Spinal cord (tissue), 10 donors: Measurements from ENCODE around the gene ZNF835. TPM values are rescaled to one million over a fixed set of nuclear protein-coding genes. Genes with fewer than 3 reads are reported as not detected.

ENCODE experiments used
- DNase-seq, 6 donors: peaks; one replicate each; pipeline versions ENCODE4 v3.0.0 to v3.0.0-alpha.2; 2013 to 2015; ENCODE audit warnings: low spot score in 6 of 6, low read depth in 4 of 6
- H3K27ac ChIP-seq: one replicate; pipeline ENCODE4 v1.5.1; 2013; ENCODE audit warnings: low read depth, low read length, control low read depth
- H3K27me3 ChIP-seq: one replicate; pipeline ENCODE4 v1.6.1; 2013; ENCODE audit warnings: low read length; ENCODE audit not compliant: control insufficient read depth, insufficient read depth
- H3K36me3 ChIP-seq: one replicate; pipeline ENCODE4 v1.6.1; 2013; ENCODE audit warnings: low read length; ENCODE audit not compliant: control insufficient read depth, insufficient read depth
- H3K4me1 ChIP-seq: one replicate; pipeline ENCODE4 v1.6.1; 2013; ENCODE audit warnings: low read length; ENCODE audit not compliant: control insufficient read depth, insufficient read depth
- H3K4me3 ChIP-seq: one replicate; pipeline ENCODE4 v1.5.1; 2013; ENCODE audit warnings: low read depth, low read length, control low read depth
- H3K9me3 ChIP-seq: one replicate; pipeline ENCODE4 v1.6.1; 2013; ENCODE audit warnings: low read length; ENCODE audit not compliant: control insufficient read depth, insufficient read depth
- WGBS: methylation state at CpG from one replicate; pipeline ENCODE4 v1.1.5; 2013; ENCODE audit warnings: missing lambda C conversion rate; ENCODE audit not compliant: insufficient coverage; 5-methylcytosine and 5-hydroxymethylcytosine counted together
- polyA plus RNA-seq, 2 donors: library from polyadenylated mRNA; unstranded; fragments of 120-200 nt; gene quantifications; one replicate each; pipeline ENCODE4 v1.2.1, GENCODE V29; 2013; ENCODE audit not compliant: insufficient read length in 2 of 2
- total RNA-seq, 2 donors: library from RNA; depleted of rRNA in 1 of 2; stranded (reverse); fragments of 120-200 nt in 1 of 2; fragments of >200 nt in 1 of 2; gene quantifications; one replicate each; pipeline versions ENCODE4 v1.2.3 to v1.2.4, GENCODE V29; 2013 to 2014
- donor health status: healthy.

Gene ZNF835
- total and polyA plus RNA-seq, 4 donors = 4.1 to 10.3 (median 5.9) TPM

DNA sequence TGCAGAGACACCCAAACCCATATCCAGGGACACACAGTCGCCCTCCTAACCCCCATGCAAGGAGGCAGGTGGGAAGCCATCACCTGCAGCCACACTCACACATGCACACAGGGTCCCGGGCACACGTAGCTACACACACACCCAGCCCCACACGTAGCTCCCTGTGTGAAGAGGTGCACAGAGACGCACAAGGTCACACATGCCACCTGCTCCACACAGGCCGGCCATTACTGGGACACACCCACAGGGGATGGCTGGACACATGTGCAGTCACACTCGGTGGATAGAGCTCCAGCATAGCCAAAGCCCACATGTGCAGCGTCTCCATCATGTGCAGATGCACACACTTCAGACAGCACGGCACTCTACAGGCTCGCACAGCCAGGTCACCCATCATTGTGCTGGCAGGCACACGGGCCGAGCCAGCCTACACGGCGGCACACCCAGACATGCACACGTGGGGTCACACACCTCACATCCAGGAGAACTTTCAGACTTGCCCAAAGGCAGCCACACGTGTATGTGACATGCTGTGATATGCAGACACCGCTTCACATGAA lies 1.1 kb downstream of the ZNF835 start:
- WGBS = 73% methylated on average over 15 of the region's 17 CpGs
- peaks cover 7% of the 10 kb centered on the region for H3K36me3 ChIP-seq

DNA sequence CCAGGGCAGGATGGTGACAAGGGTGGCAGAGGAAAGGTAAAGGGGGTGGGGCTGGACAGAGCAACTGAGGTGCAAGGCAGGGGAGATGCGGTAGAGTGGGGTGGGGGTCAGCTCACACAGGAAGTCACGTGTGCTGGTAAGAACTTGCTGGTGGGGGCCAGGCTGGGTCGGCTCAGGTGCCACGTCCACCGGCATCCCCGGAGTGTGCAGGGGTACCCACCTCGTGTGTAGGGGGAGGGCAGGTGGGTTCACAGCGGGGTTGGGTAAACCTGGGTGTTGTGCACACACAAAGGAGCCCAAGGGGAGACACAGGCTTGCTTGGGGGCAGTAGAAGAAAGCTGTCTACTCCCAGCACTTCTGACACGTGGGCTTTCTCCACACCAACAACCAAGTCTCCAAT lies 2.9 kb downstream of the ZNF835 start:
- Histone ChIP-seq H3K27me3 (no peaks in the 10 kb centered on the region), H3K4me1 (peaks cover 28% of the 10 kb centered on the region), H3K36me3 (peaks cover 24% of the 10 kb centered on the region), H3K4me3 (no peak overlapping the region), H3K9me3 (no peaks in the 10 kb centered on the region), H3K27ac (no peak overlapping the region)
- WGBS = 76% methylated on average over 5 of the region's 9 CpGs
- no peak for DNase-seq

More for the DNA sequence above, 1.1 kb downstream of the ZNF835 start:
- H3K4me1 ChIP-seq = peaks cover 29% of the 10 kb centered on the region
- no peaks in the 10 kb centered on the region for H3K27me3 ChIP-seq
- no peaks in the 10 kb centered on the region for H3K9me3 ChIP-seq
- DNase-seq = no peak
- no peak overlapping the region for H3K4me3 ChIP-seq
- H3K27ac ChIP-seq = no peak overlapping the region

DNA sequence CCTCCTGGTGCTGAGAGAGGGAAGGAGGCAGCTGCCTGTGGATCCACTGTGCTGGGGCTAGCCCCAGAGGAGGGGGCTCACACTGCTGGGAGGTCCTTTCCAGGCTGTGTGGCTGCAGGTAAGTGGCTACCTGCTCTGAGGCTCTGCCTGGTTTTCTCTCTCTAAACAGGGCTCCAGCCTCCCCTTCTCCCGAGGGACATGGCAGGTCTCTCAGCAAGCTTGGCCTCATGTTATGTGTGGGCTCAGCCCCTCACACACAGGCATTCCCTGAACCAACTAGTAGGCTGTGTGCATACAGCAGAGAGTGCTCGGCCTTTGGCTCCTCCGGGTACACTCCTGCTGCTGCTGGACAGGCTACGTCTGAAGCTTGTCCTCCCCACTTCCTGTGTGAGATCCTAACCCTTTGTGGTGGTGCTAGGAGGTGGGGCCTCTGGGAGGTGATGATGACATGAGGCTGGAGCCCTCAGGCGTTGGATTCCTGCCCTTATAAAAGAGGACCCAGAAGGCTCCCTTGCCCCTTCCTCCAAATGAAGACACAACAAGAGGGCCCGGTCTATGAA lies 4.2 kb downstream of the ZNF835 start:
- H3K4me3 ChIP-seq = no peak overlapping the region
- H3K27me3 ChIP-seq = no peaks in the 10 kb centered on the region
- H3K9me3 ChIP-seq = no peaks in the 10 kb centered on the region
- H3K36me3 ChIP-seq = peaks cover 32% of the 10 kb centered on the region
- H3K27ac ChIP-seq = no peak overlapping the region
- H3K4me1 ChIP-seq = peaks cover 24% of the 10 kb centered on the region
- 86% methylated on average over 2 of the region's 6 CpGs for WGBS
- DNase-seq = no peak

DNA sequence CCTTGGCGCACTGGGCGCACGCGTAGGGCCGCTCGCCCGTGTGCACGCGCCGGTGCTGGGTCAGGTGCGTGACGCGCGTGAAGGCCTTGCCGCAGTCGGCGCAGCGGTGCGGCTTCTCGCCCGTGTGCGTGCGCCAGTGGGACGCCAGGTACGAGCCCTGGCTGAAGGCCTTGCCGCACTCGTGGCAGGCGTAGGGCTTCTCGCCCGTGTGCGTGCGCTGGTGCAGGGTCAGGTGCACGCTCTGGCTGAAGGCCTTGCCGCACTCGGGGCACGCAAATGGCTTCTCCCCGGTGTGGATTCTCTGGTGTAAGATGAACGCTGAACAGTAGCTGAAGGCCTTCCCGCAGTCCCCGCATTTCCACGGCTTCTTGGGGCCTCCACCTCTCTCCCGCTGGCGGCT lies 7.0 kb downstream of the ZNF835 start:
- Histone ChIP-seq H3K36me3 (peaks cover 38% of the 10 kb centered on the region), H3K9me3 (no peaks in the 10 kb centered on the region), H3K27ac (no peak overlapping the region), H3K4me3 (no peak overlapping the region), H3K27me3 (no peaks in the 10 kb centered on the region), H3K4me1 (peaks cover 14% of the 10 kb centered on the region)
- no peak for DNase-seq
- WGBS = 84% methylated on average over 43 of the region's 43 CpGs

DNA sequence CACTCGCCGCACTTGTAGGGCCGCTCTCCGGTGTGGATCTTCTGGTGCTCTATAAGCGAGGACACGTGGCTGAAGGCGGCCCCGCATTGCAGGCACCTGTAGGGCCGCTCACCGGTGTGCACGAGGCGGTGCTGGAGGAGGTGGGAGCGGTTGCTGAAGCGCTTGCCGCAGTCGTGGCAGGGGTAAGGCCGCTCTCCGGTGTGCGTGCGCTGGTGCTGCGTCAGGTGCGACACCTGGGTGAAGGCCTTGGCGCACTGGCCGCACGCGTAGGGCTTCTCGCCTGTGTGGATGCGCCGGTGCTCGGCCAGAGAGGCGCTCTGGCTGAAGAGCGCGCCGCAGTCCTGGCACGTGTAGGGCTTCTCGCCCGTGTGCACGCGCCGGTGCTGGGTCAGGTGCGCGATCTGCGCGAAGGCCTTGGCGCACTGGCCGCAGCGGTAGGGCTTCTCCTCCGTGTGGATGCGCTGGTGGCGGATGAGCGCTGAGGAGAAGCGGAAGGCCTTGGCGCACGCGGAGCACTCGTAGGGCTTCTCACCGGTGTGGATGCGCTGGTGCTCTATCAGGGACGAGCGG lies 7.5 kb downstream of the ZNF835 start:
- WGBS = 74% methylated on average over 60 of the region's 60 CpGs

DNA sequence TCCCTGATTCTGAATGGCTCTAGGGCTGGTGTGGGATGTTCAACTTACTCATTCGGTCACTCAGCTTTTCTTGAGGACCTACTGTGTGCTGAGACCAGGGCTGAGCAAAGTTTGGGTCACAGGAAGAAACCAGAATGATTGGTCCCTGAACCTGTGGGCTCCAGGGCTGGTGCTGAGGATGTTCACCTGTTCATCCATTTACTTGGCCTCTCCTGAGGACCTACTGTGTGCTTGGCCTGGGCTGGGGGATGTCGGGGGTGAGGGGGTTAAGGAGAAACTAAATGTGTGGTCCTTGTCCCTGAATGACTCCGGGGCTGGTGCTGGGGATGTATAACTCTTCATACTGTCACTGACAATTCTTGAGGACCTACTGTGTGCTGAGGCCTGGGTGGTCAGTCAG lies 10.3 kb downstream of the ZNF835 start:
- H3K36me3 ChIP-seq = peaks cover 32% of the 10 kb centered on the region
- no peaks in the 10 kb centered on the region for H3K9me3 ChIP-seq
- H3K27ac ChIP-seq = no peak overlapping the region
- peaks cover 9% of the 10 kb centered on the region for H3K4me1 ChIP-seq
- DNase-seq = no peak
- H3K27me3 ChIP-seq = no peaks in the 10 kb centered on the region
- 88% methylated on average over 2 of the region's 3 CpGs for WGBS
- no peak overlapping the region for H3K4me3 ChIP-seq

More for the DNA sequence above, 7.5 kb downstream of the ZNF835 start:
- peaks cover 12% of the 10 kb centered on the region for H3K4me1 ChIP-seq
- no peak for DNase-seq
- H3K27me3 ChIP-seq = no peaks in the 10 kb centered on the region
- no peaks in the 10 kb centered on the region for H3K9me3 ChIP-seq
- H3K4me3 ChIP-seq = no peak overlapping the region
- H3K36me3 ChIP-seq = peaks cover 38% of the 10 kb centered on the region
- no peak overlapping the region for H3K27ac ChIP-seq

DNA sequence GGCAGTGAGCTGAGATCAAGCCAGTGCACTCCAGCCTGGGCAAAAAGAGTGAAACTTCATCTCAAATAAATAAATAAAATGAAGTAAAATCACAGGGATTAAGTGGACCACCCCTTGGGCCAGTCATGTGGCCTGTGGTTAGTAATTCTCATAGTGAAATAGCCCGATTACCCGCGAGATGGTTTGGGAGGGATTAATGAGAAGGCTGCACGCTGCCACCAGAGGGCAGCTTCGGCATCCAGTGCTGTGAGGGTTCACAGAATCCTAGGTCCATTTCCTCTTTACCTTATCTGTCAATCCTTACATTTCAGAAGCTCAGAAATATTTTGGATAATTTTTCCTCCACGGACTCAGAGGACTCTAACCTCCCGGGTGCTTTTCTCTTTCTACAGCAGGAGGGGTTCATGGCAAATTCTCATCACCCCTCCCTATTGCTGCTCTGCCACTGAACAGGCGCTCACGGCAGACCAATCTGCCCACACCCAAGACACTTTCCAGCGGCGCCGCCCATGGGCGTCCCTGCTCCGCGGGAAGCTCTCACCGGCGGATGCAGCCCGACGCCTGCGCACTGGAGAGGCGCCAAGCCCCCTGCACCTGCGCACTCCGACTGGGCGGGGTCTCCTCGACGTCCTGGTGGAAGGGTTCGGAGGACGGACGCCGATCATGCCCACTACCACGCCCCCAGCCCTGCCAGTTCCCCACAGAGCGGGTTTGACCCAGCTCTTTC lies 11.0 kb downstream of the ZNF835 start:
- Histone ChIP-seq H3K27me3 (no peaks in the 10 kb centered on the region), H3K4me1 (peaks cover 9% of the 10 kb centered on the region), H3K4me3 (no peak overlapping the region), H3K27ac (no peak overlapping the region), H3K36me3 (peaks cover 31% of the 10 kb centered on the region), H3K9me3 (no peaks in the 10 kb centered on the region)
- peak in 2 of 6 donors; percentile 37 to 84 for DNase-seq
- WGBS = 14% methylated on average over 29 of the region's 32 CpGs

DNA sequence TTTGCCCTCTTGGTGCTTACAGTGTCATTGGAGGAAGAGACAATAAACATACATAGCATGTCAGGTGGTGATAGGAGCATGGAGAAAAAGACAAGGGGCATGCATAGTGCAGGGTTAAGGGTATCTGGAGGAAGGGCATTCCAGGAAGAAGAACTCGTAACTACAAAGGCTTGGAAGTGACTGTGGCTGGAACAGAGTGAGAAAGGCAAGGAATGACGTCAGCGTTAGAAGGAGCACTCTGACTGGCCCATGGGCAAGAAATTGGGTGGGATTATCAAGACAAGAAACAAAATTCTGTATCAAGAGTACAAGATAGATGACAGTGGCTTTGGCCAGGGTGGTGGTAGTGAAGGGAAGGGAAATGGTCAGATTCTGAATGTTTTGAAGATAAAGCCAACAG lies 17.4 kb downstream of the ZNF835 start:
- peaks cover 8% of the 10 kb centered on the region for H3K36me3 ChIP-seq

DNA sequence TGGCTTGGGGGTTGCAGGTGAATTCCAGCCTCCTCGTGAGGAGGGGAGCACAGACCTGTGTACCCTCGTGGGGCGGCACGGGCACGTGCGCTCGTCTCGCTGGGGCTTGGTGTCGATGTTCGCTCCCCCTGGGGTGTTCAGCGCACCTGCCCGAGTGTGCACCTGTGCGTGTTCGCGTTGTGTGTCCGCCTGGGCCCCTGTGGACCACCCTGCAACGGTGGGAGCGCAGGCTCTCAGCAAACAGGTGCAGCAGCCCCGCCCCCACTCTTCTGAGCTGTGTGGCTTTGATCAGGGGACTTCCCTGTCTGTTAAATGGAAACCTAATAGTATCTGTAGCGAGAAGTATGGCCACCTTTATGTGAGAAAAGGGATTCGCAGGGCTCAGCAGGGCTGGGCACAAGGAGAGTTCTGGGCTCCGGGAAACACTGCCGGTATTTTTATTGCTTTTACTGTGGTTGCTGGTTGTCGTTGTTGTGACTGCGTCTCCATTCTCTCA lies 28.0 kb downstream of the ZNF835 start:
- H3K27me3 ChIP-seq = peaks cover 6% of the 10 kb centered on the region
- H3K4me1 ChIP-seq = peaks cover 6% of the 10 kb centered on the region
- DNase-seq = peak in 1 of 6 donors; percentile 80
- H3K4me3 ChIP-seq = peak overlapping the region; percentile 24
- 7% methylated on average over 22 of the region's 25 CpGs for WGBS
- peaks cover 2% of the 10 kb centered on the region for H3K9me3 ChIP-seq
- peaks cover 20% of the 10 kb centered on the region for H3K36me3 ChIP-seq
- H3K27ac ChIP-seq = no peak overlapping the region

More for the DNA sequence above, 17.4 kb downstream of the ZNF835 start:
- H3K4me1 ChIP-seq = no peaks in the 10 kb centered on the region
- no peak overlapping the region for H3K27ac ChIP-seq
- H3K4me3 ChIP-seq = no peak overlapping the region
- DNase-seq = no peak
- no peaks in the 10 kb centered on the region for H3K27me3 ChIP-seq
- WGBS = 73% methylated on average over 3 of the region's 3 CpGs
- no peaks in the 10 kb centered on the region for H3K9me3 ChIP-seq
